ENCODE data around the gene MAFF.
"Not testable (repeated sequence)": the region's sequence is repeated elsewhere in the genome, so short reads cannot be mapped to it uniquely, and the experiment has no call there.

MAFF gene

DNA sequence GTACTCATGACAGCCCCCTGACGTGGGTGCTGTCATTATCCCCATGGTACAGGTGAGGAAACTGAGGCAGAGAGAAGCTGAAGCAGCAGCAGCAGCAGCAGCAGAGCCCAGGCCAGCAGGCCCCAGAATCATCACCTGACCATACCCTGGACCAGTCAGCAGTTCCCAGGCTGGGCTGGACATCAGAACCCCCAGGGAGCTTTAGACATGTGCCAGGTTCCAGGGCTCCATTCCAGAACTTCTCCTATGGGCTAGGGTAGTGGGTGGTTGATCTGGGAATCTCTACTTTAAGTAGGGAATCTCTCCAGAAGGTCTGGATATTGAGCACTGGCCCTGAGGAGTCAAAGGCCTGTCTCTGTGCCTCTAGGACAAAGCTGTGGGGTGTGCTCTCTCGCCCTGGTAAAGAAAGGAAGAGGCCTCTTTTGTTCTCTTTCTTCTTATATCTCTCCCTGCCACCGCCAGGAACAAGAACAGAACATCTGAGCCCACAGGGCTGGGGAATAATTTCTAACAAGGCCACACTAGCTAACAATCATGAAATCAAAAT is 26.6 kb downstream of the MAFF start:
- no peak for DNase-seq

DNA sequence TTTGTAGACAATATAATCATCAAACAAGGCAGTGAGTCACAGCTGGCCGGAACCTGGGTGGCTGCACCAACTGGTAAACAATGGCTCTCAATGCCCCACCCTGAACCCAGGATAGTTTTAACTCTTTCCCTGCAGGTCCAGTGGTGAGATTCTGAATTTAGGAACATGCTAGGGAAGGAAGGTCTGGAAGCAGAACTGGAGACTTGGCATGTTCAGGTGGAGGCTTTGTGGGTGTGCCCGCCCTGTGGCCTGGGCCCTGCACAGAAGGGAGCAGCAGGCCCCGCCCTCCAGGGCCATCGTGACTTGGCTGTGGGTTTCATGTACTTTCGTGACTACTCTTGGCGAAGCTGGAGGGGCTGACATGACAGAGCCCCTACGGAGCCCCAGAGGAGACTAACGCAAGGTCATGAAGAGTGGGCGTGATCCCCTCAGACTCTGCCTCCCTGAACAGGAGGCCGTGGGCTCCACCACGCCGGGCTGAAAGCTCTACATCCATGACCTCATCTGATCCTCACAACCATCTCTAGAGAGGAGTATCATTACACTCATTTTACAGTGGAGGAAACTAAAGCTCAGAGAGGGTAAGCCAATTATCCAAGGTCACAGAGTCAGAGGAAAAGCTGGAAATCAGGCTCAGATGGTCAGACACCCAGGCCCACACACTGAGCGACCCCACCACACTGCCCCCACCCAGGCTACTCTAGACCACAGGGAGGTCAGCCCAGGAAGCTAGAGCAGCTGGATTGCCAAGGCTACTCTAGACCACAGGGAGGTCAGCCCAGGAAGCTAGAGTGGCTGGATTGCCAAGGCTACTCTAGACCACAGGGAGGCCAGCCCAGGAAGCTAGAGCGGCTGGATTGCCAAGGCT is 27.3 kb downstream of the MAFF start:
- DNase-seq: peak; percentile 37

DNA sequence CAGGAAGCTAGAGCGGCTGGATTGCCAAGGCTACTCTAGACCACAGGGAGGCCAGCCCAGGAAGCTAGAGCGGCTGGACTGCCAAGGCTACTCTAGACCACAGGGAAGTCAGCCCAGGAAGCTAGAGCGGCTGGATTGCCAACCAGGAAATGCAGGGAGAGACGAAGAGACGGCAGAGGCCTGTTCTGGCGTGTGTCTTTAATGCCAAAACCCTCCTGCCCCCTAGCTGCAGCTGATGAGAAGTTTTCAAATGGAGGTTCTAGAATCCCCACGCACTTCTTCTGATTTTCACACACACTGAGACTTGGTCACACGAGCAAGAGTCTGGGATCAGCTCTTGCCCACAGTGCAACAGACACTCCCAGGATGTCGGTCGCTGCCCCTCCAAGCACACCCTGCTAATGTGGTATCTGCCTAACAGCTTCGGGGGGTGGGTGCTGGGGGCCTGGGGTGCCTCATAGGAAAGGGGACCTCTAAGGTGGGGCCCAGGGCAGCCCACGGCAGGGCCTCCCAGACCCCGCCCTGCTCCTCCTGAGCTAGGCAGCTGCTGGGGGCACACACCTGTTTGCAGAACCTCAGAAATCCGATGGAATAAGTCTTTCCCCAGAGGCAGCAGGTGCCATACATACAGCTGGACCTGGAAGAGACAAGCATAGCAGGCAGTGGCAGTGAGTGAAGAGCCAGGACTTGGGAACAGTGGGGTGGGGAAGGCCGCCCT is 28.5 kb downstream of the MAFF start:
- DNase-seq: peak; percentile 52

DNA sequence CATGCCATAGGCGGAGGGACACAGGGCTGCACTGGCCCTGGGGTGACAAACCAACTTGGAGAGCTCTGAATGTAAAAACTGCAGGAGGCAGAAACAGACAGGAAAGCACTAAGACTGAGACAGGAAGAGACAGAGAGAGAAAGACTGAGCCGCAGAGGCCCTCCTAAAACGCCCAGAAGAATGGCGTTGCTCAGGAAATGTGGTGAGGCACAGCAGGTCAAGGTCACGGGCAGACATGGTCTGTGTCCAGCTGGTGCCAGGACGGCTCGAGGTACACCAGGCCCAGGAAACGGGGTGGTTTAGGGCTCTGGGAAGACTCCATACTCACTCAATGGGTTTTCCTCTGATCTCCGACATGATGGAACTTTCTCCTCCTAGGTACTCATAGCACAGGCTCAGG is 29.1 kb downstream of the MAFF start:
- no peak for DNase-seq

DNA sequence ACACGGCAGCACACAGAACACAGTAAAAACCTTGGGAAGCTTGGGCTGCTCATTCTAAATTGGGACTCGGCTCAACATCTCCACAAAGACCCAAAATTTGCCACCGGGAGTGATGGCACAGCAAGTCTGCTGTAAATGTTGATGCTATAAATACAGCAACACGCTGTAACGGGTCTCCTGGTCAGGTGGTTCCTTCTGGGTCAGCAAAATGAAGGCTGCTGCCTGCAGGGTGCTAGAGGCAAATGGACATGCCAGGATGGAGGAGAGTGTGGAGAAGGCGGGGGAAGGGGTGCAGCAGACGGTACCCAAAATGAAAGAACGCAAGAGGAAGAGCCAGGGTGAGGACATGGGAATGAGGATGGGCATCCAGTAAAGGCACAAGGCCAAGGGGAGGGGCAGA is 30.4 kb downstream of the MAFF start:
- no peak for DNase-seq

DNA sequence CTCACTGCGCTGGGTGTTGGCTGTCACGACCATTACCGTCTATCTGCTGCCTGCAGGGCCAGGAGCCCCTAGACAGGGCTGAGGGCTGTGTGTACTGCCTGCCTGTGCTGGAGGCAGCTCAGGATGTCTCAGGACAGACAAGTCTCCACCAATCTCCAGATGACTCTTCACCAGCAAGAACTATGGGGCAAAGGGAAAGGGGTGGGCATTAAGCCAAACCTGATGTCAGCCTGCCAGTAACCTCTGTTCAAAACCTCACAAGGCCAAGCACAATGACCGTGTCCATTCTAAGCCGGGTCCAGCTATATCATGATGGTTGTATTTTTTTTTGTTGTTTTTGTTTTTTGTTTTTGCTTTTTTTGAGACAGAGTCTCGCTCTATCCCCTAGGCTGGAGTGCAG is 31.6 kb downstream of the MAFF start:
- no peak for DNase-seq

DNA sequence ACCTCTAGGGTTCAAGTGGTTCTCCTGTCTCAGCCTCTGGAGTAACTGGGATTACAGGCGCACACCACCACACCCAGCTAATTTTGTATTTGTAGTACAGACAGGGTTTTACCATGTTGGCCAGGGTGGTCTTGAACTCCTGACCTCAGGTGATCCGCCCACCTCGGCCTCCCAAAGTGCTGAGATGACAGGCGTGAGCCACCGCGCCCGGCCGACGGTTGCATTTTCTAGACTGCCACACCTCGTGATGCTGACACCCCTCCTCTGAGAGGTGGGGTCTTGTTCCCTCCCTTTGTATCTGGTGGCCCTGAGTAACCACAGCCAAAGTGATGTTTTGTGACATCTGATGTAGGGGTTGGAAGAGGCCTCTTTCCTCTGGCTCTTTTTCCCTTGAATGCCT is 32.1 kb downstream of the MAFF start:
- DNase-seq: not testable (repeated sequence)

DNA sequence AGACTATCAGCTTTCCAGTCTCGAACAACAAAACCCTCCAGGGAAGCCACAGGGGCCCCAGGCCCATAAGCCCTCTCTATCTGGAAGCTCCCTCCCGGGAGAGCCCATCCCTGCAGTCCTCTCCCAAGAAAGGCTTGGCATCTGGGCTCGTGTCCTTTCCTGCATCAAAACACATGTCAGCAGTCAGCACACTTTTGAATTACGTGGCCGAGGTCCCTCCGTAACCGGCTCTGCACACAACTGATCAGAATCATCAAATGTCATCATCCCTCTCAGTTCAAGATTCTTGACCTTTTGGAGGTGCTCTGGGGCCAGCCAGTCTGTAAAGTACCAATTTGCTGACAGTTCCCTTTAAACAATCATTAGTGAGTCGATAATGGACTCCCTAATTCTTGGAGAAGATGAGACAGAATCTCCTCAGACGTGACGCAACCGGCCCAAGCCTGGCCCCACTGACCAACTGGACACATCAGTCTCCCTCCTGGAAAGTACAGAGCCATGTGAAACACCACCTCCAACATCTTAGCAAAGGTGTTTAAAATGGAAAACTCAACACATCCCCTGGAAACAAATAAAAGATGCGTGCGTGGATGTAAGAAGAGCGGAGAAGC is 33.6 kb downstream of the MAFF start:
- DNase-seq: no peak

DNA sequence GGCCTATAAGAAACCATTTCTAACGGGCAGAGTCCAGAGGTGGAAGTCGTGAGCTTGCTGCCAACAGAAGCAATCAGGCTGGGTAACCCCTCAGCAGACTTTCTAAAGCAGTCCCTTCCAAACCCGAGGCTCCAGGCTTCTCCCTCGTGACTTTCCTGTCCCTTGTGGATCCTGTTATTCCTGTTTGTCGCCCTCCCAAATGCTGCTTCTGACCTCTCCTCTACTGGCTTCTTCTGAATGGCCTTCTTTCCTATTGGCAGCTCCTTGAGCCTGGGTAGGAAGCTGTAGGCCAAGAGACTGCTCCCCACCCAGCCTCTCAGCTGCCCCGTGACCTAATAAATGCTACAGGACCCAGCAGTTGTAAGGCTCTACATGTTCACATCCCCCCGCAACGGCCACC is 35.0 kb downstream of the MAFF start:
- DNase-seq: no peak

DNA sequence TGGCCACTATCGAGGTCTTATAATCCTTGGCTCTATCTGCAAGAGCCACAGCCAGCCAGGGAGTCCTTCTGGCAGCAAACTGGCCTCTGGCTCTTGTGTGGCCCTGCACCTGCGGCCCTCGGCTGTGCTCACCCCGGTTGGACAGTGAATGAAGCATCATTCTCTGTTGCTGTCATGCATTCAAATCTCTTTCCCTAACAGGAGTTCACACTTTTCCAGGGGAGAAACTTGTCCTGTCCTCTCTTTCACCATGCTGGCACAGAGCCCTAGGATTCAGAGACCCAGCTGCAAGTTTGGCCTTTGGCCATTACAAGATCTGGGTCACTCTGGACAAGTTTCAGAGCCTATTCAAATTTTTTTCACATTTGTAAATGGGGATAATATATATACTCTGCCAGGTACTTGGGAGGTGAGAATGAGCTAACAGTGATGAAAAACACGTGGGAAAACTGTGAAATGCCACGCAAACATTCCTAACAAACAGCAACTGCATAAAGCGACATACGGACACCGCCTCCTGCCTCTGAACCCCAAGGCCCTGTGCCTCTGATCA is 36.8 kb downstream of the MAFF start:
- DNase-seq: no peak

DNA sequence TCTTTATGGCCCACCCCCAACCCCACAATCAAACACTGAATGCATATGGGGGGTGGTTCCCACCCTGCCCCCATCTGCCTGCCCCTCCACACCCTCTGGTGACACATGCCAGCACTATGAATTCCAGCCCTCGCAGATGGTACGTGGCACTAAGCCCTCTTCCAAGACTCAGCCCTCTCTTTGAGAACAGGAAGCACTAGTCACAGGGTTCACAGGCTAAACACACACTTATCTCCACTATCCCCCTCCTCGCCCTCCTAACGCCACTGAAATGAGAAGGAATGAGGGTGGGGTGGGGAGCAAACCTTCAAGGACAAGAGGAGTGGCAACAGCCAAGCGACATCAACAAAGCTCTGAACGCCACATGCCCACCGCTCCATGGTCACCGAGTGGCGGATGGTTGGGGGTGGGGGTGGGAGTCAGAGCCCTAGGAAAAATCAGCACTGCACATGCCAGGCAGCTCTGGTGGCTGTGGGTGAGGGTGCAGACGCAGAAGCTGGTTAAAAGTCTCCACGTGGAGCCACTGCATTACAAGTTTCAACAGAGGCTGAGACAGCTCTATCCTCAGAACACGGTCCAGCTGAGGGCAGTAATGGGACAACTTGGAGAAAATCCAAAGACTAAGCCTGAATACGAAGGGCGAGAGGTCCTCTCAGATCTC is 37.4 kb downstream of the MAFF start:
- DNase-seq: no peak

DNA sequence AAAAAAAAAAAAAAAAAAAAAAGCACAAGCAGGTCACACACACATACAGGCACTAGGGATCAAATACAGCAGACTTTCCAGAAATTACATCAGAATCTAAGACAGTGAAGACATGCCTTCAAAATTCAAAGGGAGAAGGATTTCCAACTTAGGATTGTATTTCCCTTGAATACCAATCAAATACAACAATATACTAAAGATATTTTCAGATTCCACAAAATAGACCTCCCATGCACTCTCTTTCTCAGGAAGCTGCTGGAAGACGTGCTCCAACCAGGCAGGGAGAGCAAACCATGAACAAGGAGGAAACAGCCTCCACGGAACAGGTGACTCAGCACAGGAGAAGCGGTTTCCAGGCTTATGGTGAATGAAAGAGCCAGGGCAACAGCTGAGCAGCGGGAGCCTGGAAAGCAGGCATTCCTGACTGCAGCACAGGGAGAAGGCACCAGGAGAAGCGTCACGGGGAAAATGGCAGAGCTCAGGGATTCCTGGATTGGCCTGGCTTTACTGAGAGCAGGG is 39.0 kb downstream of the MAFF start:
- DNase-seq: no peak

DNA sequence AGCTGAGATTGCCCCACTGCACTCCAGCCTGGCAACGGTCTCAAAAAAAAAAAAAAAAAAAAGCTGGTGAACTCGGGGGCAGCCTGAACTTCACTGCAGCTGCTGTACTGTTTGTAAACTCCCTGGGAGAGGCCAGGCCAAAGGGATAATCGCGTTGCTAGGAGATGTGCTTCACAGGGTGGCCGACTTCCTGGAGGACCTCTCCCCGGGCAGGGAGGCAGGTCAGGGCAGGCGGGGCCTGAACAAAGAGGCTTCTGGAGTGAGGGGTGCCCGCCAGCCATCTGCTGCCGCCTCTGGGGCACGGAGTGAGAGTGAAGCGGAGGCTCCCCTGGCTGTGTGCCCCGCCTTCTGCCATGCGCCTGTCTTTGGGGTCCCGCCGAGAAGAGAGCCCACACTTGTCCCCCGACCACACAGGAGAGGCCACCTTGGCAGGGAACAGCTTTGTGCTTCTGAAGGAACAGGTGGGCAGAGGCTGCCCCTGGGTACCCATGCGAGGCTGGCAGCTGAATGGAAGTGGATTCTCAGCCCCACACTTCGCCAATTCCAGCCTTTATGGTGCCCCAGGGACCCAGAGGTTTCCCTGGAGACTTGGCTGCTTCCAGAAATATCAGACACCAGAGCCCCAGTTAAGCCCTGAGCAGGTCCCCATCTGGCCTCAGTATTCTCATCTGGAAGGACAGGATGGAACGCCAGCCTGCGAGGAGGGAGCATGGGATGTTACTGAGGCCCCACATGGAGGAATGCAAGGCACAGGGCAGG is 41.4 kb downstream of the MAFF start:
- no peak for DNase-seq

DNA sequence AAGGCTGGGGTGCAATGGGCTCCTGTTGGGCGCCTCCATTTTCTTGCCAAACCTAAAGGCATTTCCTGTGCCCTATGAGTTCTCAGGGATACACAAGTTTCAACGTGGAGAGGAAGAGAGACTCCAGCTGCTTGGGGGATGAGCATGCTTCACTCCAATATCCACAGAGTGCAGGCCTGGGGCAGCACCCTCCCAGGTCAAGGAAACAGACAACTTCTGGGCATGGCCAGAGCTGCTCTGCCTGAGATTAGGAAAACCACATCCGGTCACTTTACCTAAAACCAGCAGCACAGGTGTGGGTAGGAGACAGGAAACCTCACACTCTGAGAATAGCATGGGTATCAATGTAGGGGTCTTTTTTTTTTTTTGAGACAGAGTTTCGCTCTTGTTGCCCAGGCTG is 42.3 kb downstream of the MAFF start:
- no peak for DNase-seq

DNA sequence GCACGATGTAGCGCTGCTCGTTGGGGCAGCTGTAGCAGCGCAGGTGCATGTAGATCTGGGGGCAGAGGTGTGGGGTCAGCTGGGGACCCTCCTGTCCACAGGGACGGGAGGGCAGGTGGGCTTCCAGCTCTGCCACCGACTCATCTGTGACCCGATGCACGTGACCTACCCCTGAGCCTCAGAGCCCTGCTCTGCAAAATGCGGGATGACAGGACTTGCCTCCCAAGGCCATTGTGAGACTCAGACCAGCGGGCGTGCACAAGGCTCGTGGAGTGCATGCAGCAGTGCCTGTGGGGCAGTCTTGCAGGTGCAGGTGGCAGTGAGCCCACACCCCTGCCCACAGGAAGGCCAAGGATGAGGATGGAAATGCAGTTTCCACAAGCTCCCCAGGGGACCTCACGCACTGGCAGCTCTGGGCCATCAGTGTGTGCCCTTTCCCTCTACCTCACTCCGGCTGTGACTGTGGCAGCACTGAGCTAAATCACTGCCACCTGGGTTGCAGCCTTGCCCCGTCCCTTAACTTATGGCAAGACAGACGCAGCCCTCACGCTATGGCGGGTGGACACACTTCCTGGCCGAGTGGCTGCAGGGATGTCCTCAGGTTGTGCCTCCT is 44.4 kb downstream of the MAFF start:
- DNase-seq: no peak

DNA sequence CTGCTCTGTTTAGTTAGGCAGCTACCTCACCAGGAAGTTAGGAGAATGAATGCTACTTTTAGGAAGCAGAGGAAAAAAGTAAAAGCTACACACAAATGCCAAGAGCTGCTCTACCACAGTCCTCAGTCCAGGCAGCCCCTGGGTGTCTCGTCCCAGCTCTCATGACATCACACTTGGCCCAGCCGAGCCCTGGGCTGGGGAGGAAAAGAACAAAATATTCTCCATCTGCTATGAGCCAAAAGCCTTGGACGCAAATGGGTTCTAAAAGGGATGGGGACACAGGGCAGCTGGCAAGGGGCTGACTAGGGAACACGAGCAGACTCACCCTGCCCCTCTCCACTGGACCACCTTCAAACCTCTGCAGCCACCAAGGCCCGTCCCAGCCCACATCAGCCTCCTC is 44.9 kb downstream of the MAFF start:
- no peak for DNase-seq

DNA sequence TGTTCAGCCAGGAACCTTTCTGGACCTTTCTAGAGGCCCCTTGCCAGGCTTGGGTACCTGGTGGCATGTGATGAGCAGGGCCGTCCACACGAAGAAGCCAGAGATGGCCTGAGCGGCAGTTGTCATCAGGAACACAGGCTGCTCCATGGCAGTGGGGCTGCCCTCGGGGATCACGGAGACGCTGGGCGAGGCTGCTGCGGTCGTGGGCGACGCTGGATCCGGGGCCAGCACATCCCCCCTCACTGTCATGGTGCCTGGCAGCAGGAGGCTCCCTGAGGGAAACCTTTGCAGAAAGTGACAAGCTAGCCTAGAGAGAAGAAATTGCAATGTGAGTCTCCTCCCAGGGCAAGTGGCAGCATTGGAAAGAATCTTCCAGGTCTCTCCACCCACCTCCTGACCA is 45.9 kb downstream of the MAFF start:
- no peak for DNase-seq

DNA sequence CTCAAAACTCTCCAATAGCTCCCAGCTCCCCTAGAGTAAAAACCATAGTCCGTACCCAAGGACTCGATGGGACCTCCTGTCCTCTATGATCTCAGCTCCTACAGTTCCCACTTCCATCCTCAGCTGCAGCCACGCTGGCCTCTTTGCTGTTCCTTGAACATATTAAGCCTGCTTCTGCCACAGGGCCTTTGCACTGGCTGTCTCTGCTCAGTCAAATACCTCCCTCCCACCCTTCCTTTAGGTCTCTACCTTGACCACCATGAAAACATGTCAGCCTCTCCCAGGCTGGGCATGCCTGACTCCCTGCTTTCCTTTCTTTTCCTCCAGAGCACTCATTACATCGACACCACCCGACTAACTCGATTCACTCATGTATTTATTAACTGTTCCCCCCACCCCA is 46.5 kb downstream of the MAFF start:
- DNase-seq: no peak

DNA sequence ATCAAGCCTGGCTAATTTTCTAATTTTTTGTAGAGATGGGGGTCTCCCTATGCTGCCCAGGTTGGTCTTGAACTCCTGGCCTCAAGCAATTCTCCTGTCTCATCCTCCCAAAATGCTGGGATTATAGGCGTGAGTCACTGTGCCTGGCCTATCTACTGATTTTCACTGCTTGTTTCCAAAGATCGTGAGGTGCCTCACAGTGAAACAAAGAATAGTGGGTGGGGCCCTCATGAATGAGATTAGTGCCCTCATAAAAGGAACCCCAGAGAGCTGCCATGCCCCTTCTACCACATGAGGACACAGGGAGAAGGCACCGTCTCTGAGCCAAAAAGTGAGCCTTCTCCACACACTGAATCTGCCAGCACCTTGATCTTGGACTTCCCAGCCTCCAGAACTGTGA is 47.5 kb downstream of the MAFF start:
- DNase-seq: no peak

DNA sequence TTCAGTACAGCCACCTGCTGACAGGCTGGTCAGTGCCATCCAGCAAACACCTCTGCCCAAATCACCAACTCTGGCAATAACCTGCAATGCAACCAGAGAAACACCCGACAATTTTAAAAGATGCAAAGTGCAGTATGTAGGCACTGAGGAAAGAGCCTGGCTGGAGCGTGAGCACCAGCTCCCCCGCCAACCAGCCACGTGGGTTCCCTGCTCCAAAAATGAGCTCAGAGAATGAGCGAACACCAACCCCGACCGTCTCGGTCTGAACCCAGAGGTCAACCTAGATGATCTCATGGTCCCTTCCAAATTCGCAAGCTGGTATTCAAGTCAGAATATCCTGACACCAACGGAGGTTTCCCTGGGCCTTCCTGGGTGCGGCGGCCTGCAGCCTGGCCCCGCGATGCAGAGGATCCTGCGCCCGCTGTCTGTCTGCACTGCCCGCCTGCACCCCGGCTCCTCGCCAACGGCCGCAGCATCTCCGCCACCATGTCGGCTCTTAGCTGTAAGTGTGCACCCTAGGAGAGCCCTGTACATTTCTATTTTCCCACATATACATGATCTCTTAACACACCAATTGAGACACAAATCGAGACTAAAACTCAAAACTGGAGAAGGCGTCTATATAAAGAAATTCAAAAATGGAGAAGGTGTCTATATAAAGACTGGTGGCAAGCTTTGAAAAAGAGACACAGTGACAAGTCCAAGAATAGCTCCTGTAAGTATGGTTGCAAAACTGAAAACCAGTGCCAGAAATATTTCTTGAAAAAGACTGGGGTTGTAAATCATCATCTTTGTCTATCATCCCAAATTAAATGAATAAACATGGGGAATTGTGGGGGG is 48.2 kb downstream of the MAFF start:
- DNase-seq: no peak
